Activated T-helper 1 cell treated with Interleukin-2 at 50 U/mL for 16 hours (primary cell): ENCODE data around the gene MTERF1.
"Not testable (repeated sequence)": the region's sequence is repeated elsewhere in the genome, so short reads cannot be mapped to it uniquely, and the experiment has no call there.

Source experiments
- DNase-seq: peaks from one replicate; pipeline ENCODE4 v3.0.0-alpha.2; 2020; ENCODE audit warnings: low read depth

Gene MTERF1, protein sequence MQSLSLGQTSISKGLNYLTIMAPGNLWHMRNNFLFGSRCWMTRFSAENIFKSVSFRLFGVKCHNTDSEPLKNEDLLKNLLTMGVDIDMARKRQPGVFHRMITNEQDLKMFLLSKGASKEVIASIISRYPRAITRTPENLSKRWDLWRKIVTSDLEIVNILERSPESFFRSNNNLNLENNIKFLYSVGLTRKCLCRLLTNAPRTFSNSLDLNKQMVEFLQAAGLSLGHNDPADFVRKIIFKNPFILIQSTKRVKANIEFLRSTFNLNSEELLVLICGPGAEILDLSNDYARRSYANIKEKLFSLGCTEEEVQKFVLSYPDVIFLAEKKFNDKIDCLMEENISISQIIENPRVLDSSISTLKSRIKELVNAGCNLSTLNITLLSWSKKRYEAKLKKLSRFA

DNA sequence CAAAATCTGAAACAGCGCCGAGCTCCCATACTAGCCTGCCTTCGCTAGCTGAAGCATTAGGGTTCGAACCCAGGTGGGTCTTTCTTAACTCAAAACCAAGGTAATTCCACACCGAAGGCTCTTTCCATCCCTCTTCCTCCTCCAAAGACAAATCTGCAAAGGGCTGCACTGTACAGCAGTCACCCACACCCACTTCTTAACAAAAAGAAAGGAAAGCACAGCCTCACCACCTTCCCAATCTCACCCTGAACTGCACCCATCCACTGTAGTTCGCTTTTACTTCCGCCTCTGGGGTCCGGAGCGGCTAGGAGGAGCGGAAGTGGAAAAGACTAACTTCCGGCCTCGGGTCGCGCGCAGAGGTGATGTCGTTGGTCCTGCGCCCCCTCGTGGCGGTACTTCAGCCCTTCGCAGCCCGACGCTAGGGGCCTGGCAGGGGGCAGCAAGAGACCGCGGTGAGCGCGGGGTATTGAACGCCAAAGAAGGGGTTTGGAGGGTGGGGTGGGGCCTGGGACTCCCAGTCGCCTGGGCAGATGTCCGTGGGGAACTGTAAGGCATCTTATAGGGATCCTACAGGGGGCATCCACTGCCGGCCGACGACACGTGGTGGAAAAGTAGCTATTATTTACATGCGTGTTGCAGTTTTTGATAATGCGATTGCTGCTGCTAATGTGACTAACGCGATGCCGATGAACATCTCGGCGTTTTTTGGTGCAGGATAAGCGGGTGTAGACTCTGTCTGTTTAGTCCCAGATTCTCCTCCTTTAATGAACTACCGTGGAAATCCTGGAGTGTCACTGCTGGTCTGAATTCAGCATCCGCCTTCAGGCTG lies at the start of gene MTERF1:
TSS of gene MTERF1 (minus strand) at position 290 of the 829 bp plus-strand sequence. CDS start 619 bp downstream, outside the sequence.
- DNase-seq: peak; percentile 86

DNA sequence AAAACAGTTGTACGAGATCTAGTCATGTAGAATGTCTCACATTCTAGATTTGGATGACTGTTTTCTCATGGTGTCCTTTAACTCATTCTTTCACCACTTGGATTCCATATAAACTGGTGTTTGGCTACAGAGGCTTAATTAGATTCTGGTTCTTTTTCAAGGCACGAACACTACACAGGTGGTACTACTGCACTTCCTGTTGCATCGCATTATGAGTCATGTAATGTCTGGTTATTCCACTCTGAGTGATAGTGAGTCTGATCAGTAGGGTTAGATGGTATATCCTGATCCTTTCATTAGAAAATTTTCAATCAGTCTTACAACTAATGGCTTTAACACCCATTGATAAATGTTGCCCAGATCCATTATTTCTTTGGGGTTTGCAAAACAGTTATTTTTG lies 49.0 kb upstream of the MTERF1 start:
- no peak for DNase-seq

DNA sequence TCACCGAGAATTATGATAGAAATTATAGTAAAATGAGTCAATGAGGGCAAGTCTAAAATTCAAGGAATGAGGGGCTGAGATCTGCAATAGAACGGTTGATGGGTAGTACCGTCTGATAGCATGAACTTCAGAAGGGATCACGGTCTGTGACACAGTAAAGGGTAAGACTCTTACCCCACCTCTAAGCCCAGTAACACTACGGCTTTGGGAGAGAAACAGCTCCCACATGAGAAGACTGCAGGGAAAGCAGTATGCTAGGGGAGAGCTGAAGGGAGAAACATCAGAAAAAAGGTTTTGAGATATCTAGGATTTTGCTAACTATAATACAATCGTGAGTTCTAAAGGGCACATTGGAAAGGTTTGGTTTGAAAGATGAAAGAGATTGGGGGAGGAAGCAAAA lies 47.4 kb upstream of the MTERF1 start:
- no peak for DNase-seq

DNA sequence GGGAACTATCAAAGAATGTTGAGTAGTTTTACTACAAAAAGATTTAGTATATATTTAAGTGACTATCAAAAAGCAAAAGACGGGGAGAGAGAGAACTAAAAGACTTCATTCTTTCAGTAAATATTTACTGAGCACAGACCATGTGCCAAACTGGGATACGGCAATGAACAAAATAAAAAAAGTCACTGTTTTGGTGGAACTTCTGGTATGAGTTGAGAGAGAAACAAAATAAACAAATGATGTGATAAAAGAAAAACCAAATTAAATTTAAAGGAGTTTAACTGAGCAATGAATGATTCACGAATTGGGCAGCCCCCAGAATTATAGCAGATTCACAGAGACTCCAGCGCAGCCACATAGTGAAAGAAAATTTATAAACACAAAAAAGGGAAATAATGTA lies 42.4 kb upstream of the MTERF1 start:
- DNase-seq: no peak

DNA sequence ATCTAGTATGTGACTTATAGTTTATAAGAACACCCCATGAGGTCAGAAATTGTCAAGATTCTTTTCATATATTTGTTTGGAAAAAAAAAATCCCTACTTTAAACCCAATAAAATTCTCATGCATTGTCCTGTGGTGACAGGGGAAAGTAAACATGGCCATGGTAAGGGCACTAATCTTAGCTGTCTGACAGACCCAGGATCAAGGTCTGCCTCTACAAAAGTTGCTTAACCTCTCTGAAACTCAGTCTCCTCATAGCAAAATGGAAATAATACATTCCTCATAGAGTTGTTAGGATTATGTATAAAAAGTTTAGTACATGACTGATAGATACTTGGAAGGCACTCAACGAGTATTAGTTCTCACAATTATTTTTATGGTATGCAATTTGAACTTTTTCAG lies 37.9 kb upstream of the MTERF1 start:
- DNase-seq: no peak

DNA sequence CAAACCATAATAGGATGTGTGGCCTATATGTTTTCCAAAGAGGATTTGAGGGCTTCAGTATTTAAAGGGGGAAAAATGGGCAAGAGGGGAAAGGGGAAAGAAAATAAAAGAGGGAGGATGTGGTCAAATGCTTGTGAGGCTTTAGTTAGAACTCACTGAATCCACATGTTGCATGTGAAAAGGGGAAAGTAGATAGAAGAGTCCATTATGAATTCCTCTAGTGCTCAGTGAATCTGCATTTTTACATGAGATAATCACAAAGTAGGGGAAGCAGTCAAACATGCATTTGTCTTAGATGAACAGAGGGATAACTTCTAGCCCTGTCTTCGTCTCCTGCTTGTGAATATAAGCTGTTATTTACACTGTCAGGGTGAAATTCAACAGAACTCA lies 35.5 kb upstream of the MTERF1 start:
- no peak for DNase-seq

DNA sequence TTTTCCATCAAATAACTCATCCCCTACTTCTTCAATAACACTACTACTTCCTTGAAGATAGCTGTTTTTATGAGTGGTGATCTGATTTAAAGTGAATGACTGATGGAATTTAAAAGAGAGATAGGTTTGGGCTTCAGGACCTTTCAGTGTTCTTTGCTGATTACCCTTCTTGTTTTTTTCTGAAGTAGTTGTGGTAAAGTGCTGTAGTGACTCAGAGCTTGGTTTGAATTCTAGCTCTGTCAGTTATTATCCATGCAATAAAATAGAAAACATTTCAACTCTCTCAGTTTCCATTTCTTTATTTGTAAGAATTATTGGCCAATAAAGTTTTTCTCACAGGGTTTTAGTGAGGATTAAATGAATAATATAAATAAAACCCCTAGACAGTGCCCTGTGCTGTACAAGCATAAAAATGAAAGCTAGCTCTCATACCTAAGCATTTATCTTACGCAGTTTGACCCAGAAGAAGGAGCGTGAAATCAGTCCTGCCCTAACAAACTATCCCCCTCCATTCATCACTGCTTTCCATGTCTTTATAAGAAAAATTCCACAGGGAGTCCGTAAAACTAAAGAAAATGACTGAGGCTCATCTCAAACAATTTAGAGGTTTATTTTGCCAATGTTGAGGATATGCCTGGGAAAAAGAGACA lies 35.0 kb upstream of the MTERF1 start:
- no peak for DNase-seq

DNA sequence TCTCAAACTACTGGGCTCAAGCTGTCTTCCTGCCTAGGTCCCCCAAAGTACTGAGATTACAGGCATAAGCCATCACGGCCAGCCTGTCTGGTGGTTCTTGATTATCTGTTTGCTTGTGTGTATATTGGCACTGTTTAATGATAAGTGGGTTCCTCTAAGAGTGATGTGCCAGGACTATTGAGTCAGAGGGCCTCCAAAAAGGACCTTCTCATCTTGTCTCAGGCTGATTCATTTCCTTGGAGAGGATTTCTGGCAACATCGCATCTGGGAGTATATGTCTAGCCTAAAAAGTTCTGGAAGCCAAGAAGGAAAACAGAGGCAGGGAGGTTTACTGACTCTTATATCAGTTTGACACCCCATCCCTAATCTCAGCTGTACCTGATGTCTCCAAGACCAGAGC lies 33.1 kb upstream of the MTERF1 start:
- no peak for DNase-seq

DNA sequence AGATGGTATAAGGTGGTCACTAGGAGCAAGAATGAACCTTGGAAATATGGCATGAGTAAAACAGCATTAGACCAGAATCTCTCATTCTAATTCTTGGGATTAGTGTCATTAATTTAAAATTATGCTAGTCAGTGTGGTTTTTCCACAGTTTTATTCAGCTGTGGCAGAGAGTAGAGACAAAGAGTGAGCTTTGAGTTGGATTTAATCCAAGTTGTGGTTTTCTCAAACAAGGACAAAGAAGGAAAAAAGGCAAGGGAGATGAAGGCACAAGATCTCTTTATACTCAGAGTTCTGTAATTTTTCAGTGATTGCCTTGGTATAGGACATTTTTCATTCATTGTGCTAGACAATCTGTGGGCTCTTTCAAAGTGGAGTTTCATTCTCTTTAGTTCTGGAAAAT lies 32.0 kb upstream of the MTERF1 start:
- no peak for DNase-seq

DNA sequence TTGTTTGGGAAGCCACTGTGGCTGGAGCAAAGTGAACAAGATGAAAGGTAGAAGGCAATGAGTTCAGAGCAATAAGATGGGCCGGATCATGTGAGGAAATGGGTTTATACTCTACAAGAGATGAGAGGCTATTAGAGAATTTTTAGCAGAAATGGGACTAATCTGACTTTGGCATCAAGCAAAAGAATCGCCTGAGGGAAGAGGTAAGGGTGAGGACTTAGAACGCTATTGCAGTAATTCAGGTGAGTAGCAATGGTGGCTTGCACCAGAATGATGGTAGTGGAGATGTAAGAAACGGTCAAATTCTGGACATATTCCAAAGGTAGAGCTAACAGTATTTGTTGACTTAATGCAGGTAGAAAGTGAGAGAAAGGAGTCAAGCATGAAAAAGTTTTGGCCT lies 30.6 kb upstream of the MTERF1 start:
- no peak for DNase-seq

DNA sequence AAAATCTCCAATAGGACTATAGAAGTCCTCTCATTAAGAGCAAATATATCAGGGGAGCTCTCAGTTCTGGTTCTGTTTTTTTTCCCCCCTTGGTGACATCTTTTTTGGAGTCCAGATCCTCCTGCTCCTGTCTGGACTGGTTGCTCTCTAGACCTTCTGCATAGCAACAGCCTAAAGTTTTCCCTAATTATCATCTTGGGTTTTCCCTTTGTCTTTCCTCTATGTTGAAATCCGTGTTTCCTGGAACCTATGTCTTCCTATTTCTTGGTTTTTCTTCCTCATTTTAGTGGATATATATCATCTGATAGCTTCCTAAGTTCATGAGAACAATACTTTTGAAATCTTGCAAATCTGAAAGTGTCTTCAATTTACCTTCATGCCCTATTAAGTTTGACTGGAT lies 29.7 kb upstream of the MTERF1 start:
- no peak for DNase-seq

DNA sequence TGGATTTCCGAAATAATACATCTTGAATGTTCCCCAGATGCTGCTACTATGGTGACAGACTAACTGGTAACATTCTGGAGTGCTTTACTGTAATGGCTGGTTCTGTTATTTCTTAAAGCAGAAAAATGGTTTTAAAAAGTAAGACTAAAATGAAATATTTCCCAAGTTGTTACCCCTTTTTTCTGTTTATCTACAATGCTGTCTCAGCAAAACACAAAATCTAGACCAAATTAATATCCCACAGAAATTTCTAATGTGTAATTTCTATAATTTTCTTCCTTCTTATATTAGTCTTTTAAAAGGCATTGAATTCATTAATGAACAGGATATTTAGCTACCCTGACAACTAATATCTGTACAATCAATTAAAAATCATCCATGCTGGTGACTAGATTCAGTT lies 19.1 kb upstream of the MTERF1 start:
- no peak for DNase-seq

DNA sequence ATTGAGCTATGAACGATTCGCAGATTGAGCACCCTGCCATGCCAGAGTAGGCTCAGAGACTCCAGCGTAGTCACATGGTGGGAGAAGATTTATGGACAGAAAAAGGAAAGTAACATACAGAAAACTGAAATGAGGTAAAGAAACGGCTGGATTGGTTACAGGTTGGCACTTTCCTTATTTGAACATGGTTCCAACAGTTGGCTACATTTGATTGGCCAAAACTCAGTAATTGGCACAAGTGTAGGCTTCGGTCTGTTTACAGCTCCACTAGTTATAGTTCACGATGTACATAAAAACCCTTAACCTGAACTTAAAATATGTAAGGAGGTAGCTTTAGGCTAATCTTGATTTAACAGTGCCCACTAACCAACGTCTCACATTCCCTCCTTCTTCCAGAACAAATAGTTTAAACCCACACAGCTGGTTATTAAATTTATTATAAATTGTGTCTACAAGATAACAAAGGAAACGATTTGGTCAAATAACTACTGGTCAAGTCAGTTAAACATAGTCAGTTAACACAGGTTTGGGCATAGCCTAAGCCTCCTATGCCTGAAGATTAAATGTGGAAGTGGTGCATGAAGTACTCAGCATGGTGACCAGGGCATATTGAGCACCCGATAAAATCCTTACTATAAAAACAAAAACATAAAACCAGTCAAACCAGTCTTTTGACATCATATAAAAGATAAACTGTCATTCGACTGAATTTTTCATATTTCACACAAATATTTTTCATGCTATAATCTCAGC lies 17.9 kb upstream of the MTERF1 start:
- DNase-seq: no peak

DNA sequence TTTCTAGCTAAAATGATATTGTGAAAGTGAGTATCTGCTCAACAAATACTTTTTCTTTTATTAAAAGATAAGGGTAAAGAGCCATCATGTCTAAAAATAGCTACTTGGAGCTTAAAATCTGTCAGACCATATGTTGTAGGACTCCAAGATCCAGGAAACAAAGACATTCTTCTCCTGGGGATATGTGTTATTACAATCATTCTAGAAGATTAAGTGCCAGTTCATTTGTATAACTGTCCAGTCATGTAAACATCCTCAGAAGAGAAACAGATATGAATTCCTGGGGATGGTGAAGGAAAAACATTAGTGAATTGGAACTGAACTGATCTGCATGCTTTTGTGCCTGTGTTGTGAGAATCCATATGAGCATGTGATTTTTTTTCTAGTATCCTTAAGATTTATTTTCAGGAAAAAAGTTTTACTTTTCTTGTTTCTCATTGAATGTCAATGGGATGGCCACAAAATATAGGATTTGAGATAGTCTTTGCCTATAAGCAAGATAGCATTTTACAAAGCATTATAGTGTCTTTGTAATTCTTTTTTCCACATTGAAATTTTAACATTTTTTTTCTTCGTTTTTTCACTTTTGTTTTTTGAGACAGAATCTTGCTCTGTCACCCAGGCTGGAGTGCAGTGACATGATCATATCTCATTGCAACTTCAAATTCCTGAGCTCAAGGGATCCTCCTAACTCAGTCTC lies 14.4 kb upstream of the MTERF1 start:
- no peak for DNase-seq

DNA sequence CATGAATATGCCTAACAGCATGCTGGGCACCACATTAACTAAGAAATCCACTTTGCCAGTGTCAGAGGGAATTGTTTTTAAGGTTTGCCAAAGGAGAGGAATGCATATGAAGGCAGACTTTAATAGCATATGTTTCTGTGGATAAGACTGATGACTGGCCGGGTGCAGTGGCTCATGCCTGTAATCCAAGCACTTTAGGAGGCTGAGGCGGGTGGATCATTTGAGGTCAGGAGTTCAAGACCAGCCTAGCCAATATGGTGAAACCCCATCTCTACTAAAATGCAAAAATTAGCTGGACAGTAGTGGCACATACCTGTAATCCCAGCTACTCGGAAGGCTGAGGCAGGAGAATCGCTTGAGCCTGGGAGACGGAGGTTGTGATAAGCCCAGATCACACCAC lies 13.2 kb upstream of the MTERF1 start:
- DNase-seq: not testable (repeated sequence)

DNA sequence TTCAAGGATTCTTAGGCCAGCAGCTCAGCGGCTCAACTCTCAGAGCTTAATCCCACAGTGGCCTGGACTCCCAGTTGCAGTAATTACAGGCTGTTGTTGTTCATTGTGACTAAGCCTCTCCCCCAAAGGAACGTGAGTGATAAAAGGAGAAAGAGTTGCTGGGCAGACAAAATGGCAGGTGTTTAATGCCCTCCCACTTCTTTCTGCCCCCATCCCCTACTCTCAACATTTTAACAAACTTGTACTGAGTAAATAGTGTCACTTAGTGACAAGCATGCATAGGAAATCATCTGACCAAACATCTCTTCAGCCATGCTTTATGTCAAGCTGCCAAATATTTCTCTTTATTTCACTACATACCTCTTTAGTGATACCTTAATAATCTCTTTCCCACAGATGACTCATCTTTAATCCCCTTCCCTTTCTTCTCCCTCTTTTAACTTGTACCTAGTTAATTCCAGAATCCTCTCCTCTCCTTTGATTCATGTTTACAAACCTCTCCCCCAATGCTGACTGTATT lies 12.4 kb upstream of the MTERF1 start:
- DNase-seq: no peak

DNA sequence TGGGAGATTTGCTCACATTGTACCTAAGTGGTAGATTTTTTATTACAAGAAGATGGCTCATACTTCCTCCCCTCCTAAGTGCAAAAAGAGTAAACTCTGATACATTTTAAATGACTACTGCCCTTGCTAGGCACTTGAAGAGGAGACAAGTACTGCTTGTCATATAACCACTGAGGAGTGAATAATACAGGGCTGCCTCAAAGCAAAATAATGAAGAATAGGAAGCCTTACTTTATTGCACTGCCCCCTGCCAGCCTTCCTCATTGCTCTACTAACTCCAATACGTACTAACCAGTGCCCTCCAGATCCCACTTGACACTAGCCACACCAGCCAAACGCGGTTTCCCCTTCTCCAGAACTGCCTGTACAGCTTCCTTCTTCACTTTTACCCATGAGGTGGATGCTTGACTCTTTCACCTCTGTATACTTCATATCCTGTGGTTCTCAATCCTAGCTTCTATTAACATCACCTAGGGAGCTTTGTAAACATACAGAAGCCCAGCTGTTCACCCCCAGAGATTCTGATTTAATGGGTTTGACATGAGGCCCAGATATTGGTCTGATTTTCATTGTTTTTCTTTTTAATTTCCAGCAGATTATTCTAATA lies 11.7 kb upstream of the MTERF1 start:
- no peak for DNase-seq

DNA sequence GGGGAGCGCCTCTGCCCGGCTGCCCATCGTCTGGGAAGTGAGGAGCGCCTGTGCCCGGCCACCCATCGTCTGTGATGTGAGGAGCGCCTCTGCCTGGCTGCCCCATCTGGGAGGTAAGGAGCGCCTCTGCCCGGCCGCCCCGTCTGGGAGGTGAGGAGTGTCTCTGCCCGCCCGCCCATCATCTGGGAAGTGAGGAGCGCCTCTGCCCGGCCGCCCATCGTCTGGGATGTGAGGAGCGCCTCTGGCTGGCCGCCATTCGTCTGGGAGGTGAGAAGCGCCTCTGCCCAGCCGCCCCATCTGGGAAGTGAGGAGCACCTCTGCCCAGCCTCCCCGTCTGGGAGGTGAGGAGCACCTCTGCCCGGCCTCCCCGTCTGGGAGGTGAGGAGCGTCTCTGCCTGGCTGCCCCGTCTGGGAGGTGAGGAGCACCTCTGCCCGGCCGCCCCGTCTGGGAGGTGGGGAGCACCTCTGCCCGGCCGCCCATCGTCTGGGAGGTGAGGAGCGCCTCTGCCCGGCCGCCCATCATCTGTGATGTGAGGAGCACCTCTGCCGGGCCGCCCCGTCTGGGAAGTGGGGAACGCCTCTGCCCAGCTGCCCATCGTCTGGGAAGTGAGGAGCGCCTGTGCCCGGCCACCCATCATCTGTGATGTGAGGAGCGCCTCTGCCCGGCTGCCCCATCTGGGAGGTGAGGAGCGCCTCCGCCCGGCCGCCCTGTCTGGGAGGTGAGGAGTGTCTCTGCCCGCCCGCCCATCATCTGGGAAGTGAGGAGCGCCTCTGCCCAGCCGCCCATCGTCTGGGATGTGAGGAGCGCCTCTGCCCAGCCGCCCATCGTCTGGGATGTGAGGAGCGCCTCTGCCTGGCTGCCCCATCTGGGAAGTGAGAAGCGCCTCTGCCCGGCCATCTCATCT lies 8.0 kb upstream of the MTERF1 start:
- DNase-seq: not testable (repeated sequence)

DNA sequence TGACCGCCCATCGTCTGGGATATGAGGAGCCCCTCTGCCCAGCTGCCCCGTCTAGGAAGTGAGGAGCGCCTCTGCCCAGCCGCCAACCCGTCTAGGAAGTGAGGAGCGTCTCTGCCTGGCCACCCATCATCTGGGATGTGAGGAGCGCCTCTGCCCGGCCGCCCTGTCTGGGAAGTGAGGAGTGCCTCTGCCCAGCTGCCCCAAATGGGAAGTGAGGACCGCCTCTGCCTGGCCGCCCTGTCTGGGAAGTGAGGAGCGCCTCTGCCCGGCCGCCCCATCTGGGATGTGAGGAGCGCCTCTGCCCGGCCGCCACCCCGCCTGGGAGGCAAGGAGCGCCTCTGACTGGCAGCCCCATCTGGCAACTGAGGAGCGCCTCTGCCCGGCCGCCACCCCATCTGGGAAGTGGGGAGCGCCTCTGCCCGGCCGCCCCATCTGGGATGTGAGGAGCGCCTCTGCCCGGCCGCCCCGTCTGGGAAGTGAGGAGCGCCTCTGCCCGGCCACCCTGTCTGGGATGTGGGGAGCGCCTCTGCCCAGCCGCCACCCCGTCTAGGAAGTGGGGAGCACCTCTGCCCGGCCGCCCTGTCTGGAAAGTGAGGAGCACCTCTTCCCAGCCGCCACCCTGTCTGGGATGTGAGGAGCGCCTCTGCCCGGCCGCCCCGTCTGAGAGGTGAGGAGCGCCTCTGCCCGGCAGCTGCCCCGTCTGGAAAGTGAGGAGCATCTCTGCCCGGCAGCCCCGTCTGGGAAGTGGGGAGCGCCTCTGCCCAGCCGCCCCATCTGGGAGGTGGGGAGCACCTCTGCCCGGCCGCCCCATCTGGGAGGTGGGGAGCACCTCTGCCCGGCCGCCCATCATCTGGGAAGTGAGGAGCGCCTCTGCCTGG lies 7.1 kb upstream of the MTERF1 start:
- DNase-seq: not testable (repeated sequence)
